Tibial nerve (tissue), 3 donors: ENCODE results near the gene MYO1B.

Source experiments
- POLR2A ChIP-seq, 2 donors: fragments of 450-650 bp; IDR thresholded peaks; one replicate each; pipeline ENCODE4 v1.6.1; 2017; ENCODE audit warnings: antibody characterized with exemption in 2 of 2, mild to moderate bottlenecking in 2 of 2, moderate library complexity in 2 of 2
- TF ChIP-seq, protein P1 (sequence below), 5 experiments: fragments of 200-600 bp in 3 of 5; fragments of 450-650 bp in 2 of 5; sonication (generic) in 3 of 5; IDR thresholded peaks; one replicate each; pipeline ENCODE4 v1.5.1; 2016 to 2019; ENCODE audit warnings: antibody characterized with exemption in 5 of 5, mild to moderate bottlenecking in 3 of 5, moderate library complexity in 2 of 5

DNA sequence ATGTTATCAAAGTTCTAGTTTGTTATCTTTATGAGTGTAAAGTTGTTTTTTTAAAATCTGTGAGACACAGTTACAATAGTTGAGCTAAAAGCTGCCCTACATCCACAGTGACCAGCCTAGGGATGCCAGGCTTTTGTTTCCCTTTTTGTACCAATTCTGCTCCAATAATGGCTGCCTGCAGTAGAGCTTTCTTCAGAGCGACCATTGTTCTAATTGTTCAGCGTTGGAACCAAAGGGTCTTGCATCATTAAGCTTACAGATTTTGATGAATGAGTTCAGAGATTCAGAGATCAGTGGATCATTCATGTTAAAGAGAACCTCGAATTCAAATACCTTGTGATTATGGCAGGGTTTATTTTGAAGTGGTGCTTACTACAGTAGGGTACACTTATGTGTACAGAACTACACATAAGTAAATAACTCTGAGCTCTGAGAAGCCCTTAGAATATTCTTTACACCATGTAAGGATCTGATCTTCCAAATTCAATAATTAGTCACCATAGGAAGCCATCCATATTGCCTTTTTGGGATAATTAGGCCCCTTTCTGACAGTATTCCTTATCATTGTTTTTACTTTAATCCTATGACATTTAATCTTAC is 157.9 kb downstream of the MYO1B start:
- TF ChIP-seq, protein P1, sequence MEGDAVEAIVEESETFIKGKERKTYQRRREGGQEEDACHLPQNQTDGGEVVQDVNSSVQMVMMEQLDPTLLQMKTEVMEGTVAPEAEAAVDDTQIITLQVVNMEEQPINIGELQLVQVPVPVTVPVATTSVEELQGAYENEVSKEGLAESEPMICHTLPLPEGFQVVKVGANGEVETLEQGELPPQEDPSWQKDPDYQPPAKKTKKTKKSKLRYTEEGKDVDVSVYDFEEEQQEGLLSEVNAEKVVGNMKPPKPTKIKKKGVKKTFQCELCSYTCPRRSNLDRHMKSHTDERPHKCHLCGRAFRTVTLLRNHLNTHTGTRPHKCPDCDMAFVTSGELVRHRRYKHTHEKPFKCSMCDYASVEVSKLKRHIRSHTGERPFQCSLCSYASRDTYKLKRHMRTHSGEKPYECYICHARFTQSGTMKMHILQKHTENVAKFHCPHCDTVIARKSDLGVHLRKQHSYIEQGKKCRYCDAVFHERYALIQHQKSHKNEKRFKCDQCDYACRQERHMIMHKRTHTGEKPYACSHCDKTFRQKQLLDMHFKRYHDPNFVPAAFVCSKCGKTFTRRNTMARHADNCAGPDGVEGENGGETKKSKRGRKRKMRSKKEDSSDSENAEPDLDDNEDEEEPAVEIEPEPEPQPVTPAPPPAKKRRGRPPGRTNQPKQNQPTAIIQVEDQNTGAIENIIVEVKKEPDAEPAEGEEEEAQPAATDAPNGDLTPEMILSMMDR (IDR thresholded peaks at IDR 0.05) = no peak
- no peak for TF ChIP-seq POLR2A (IDR thresholded peaks at IDR 0.05)
